HG02981 (cell line): Measurements from ENCODE around the gene ST3GAL4.
A peak's percentile ranks its signal among the peaks of the same experiment; 100 is the strongest.
"Not testable (repeated sequence)": the region's sequence is repeated elsewhere in the genome, so short reads cannot be mapped to it uniquely, and the experiment has no call there.

ENCODE experiments used
- ATAC-seq: cut with Tn5 transposase; IDR thresholded peaks from one replicate; pipeline ENCODE4 v1.9.1; 2021; ENCODE audit warnings: mild to moderate bottlenecking, moderate library complexity; ENCODE audit not compliant: unreplicated experiment

ST3GAL4 gene

DNA sequence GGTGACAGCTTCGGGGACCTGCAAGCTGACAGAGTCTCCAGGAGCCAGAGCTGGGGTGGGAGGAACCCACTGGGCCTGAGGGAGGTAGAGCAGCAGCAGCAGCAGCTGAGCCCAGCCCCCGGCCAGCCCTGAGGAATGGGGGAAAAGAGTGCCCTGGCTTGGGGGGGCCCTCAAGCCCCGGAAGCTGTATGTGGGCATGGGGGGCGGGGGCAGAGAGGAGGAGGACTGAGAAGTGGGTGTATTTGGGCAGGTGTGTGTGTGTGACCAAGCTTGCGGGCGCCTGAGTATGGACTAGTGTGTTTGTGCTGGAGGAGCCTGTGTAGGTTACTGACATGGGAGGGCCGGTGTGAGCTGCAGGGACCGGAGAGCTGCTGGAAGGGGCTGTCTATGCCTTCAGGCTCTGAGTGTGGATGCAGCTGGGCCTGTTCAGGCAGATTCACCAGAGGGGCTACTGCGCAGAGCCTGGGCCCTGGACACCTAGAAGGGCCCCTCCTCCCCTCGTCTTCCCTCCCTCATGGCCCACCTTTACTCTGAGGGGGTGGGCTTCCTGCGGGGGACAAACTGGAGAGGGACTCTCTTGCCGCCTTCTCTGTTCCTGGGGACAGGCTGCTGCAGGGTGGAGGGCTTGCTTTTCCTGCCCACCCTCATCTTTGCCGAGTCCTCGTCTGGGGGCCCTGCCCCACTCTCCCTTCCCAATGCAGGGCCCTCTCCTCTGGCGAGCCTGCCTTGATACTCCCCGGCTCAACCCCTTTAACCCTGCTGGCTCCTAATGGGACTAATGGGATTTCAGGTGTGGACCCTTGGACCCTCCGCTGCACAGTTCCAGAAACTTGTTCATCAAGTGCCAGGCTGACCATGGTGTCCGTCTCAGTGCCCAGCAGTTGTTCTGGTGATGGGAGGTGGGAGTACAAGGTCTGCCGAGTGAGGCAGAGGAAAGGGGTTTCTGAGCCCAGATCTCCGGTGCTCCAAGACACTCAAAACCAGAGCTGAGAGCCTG lies 28.2 kb downstream of the ST3GAL4 start:
- ATAC-seq, result no peak

DNA sequence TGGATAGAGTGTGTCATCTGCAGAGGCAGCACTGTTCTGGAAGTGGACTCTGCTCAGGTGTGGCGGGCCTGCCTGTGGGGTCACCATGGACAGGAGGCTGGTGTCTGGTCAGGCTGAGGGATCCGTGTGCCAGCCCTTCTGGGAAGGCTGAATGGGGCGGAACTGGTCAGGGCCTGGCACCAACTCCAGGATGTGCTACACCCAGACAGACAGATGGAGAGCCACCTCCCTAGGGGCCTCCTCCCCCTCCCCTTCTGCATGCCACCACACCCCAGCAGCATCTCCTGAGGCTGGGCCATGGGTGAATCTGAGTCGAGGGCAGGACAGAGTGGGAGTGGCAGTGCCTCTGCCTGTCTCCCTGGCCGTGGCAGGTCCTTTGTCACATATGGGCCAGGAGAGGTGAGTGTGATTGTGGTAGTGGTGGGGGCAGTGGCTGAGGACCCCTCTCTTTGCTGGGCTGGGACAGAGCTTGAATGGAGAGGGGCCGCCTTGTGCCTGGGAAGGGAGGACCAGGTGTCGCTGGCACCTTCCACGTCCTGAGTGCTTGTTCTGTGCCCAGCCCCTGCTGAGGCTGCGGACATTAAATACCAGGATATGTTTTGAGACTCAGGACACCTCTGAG lies 29.1 kb downstream of the ST3GAL4 start:
- ATAC-seq, result no peak

GRCh38 chr11:126385991-126386728 lies 30.7 kb downstream of the ST3GAL4 start:
- no peak for ATAC-seq

DNA sequence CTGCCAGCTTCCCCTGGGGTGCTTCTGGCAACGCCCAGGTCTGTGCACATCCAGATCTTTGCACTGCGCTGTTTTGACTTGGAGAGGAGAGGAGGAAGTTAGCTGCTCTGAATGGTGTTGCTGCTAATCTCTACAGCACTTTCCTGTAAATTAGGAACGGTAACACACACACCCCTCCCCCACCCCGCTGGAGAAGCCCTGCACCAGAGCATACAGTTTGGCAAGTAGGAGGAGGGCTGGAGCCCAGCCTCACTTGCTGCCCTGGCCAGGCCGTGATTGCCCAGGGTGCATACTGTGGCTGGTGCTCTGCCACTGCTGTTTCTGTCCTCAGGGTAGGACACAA lies 31.2 kb downstream of the ST3GAL4 start:
- ATAC-seq, result not testable (repeated sequence)

- ATAC-seq, result no peak
Measured at GRCh38 chr11:126387857-126388256, 32.4 kb downstream of the ST3GAL4 start.

GRCh38 chr11:126390272-126390867 lies 34.9 kb downstream of the ST3GAL4 start:
- ATAC-seq, result no peak

DNA sequence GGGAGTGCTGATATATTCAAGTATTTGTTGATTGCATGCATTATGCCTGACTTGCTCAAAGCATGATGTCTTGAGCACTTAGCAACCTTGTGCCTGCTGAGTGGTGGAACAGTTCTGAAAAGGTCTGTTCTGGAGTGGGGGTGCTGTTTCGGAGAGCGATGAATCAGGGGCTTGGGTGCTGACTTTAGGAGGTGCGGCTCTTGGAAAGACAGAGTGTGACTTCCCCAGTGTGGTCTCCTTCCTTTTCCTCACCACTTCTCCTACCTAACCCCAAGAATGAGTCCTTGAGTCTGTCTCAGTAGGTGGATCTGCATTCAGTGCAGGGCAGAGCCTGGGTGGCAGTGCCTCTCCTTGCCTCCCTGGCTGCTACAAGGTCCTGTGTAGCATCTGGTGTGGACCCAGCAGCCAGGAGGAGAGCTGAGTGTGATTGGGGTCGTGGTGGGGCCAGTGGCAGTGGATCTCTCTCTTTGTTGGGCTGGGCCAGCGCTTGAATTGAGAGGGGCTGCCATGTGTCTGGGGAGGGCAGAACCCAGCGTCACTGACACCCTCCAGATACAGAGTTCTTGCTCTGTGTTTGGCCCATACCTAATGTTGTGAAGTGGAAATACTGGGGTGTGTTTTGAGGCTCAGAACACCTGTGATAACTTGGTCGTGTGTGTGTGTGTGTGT lies 35.9 kb downstream of the ST3GAL4 start:
- ATAC-seq, result no peak

DNA sequence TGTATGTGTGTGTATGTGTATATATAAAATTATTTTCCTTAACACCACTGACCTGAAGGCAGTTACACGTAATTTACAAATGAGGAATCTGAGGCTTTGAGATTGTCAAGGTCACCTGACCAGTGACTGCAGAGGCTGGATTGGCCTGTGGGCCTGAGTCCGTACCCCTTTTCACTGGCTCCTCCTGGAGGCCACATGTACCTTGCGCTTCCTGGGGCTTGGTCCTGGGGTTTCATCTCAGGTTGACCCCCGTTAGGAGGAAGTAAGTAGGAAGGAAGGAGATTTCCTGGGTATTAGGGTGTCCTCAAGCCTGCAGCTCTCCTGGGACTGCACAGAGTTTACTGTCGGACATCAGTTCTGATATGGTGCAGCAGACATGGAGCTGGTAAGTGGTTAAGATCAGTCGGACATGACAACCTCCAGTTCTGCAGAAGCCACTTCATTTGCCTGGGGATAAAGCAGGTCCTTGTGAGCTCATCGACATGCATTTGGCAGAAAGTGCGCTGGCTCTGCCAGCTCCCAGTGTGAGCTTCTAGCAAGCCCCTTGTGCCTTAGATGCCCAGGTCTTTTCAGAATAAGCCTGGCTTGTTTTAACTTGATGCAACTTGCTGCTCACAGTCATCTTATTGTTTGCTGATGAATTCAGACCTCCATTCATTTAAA lies 36.6 kb downstream of the ST3GAL4 start:
- peak; percentile 88 for ATAC-seq

DNA sequence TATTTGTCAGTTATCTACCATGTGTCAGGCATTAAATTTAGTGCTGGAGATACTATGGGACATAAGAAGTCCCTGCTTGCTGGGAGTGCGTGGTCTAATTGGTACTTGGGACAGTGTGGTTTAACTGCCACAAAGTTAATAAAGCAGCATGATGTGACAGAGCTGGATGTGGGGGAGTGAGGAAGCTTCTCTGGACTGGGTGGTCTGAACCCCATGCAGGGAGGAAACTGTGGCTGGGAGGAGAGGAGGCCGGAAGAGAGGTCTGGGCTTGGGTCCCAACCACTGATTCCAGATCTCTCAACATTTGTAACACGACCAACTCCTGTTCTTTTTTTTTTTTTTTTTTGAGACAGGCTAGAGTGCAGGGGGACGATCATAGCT lies 37.1 kb downstream of the ST3GAL4 start:
- ATAC-seq, result peak; percentile 11

GRCh38 chr11:126393143-126393542 lies 37.7 kb downstream of the ST3GAL4 start:
- ATAC-seq, result no peak

GRCh38 chr11:126394036-126394435 lies 38.5 kb downstream of the ST3GAL4 start:
- ATAC-seq, result no peak

DNA sequence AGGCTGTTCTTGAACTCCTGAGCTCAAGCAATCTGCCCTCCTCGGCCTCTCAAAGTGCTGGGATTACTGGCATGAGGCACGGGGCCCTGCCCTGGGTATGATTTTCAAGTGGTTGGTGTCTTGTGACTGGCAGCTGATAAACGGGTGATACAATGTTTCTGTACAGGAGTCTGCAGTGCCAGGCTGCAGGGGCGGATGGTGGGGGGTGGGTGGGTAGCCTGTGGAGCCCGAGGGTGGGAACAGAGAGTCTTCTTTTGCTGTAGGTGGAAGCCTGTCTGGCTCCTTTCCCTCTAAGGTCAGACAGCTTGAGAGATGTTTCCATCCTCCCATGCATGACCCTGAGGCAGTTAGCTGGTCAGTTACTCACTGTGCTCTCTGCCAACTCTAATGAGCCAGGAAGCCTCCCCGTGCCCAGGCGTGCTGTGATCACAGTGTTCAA lies 39.2 kb downstream of the ST3GAL4 start:
- not testable (repeated sequence) for ATAC-seq

DNA sequence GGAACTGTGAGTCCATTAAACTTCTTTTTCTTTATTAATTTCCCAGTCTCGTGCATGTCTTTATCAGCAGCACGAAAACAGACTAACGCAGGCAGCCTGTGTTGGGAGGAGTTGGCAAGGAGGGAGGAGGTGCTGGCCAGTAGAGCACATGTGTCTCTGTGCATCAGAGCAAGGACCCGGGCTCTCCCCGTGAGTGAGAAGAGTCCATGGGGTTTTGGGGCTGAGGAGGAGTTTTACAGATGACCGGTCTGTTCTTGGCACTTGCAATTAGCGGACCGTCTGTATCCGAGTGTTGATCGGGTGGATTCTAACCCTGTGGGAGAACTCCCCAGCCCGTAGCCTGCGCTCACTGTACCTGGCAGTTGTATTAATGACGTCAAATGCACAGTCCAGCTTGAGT lies 40.3 kb downstream of the ST3GAL4 start:
- not testable (repeated sequence) for ATAC-seq

DNA sequence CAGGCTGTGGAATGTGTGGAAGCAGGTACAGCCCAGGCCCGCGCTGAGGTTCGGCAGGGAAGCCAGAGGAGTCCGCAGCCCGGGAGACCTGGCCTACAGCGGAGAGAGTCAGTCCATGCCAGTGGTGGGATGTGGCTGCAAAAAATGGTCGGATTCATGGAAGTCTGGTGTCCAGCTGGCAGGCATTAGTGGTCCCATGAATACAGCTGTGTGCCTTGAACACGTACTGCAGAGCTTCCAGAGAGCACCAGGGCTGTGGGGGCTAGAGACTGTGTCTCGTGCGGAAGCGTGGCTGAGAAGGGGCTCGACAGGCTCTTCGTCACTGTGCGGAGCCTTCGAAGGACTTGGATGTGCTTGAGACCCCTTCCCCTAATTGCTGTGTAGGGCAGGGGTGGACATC lies 40.8 kb downstream of the ST3GAL4 start:
- not testable (repeated sequence) for ATAC-seq

DNA sequence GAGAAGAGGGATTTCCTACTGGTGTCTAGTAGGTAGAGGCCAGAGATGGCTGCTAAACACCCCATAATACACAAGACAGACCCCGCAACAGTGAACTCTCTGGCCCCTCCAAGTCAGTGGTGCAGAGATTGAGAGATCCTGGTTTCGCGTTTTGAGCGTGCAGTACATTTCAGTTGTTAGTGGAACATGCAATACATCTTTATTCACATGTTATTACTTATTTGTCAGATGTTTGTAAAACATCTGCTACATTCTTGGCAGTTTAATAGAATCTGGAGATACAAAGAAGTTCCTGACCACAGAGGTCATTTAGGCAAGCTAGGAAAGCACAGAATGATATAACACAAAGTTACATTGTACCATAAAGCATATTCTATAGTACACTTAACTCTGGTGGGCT lies 41.5 kb downstream of the ST3GAL4 start:
- no peak for ATAC-seq

GRCh38 chr11:126398296-126398695 lies 42.8 kb downstream of the ST3GAL4 start:
- ATAC-seq, result no peak

DNA sequence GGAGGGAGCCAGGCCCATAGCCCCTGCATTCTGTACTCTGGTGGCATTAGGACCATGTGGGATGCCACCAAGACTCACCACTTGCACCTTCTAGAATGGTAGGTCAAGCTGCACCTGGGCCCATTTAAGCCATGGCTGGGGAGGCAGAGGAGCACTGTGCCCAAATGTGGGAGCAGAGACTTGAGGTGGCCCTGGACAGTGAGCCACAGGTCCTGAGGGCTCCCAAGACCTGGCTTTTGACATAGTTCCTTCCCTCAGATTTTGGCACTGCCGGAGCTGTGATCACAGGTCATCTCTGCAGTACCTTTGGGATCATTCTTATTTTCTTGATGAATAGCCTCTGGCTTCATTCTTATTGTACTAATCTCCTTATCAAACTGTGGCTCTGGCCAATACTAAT lies 43.2 kb downstream of the ST3GAL4 start:
- ATAC-seq, result no peak

- no peak for ATAC-seq
Measured at GRCh38 chr11:126400019-126400418, 44.5 kb downstream of the ST3GAL4 start.

DNA sequence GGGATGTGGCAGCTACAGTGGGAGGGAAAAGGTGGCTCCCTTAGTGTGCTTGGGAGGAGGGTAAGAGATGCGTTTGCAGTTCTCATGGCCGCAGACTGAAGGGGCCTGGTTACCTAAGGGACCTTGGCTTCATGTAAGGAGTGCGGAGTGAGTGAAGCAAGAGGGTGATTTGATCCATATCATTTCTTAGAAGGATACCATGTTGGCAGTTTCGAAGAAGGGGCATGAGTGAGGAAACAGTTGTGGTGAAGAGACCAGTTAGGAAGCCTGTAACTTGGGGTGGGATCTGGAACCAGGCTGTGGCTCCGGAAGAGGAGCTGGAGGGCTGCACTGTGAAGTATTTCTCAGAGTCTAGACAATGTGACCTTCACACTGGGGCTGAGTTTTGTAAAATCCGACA lies 45.0 kb downstream of the ST3GAL4 start:
- no peak for ATAC-seq

DNA sequence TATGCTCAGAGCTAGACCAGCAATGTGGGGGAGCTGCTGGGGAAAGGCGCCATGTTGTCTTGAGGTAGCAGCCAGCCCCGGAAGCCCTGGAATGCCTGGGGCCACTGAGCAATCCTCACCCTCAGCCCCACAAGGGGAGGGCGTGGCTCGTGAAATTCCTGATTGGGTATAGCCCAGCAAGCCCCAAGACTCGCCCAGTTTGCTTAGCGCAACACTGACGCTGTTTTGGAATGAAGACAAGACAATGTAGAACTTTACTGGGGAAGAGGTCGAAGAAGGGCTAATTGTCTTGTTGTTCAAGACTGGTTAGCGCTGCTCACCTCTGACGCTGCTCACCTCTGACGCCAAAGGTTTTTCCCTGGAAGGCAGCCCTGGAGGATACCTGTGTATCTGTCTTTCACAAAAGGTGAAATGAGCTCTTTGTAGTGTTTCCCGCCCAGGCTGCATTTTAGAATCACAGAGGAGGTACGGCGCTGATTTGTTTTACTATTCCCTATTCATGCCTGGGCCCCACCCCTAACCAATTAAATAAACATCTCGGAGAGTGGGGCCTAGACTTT lies 47.6 kb downstream of the ST3GAL4 start:
- ATAC-seq, result no peak
